ENCODE results near the gene STX18. TPM values are rescaled to one million over a fixed set of nuclear protein-coding genes. Genes with fewer than 3 reads are reported as not detected.

STX18 gene
- total and polyA plus RNA-seq, 2 of the 13 experiments (the other 11 are each of a cell fraction or from before 2014, with no cell fraction given): 23.9 to 37.1 TPM

DNA sequence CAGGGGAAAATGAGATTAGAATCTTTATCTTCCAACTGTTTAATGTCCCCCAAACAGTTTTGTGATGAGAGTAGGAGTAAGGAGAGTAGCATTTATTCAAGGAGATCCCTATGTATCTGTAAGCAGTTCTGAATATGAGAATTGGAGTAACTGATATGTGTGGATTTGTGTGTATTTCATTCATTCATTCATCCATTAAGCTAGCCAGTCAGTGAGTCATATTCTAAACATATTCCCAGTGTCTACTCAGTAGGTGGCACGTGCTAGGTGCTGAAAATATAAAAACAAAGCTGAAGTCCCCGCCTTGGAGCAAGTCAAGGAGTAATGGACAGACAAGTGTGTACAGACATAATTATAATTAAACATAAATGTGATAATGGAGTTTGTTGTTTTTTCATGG is 12.4 kb upstream of the STX18 start:
- Histone ChIP-seq H3K4me3 (replicated peaks in 1 of 3; ENCODE audit: insufficient read depth in 1 of 3, low read depth in 2 of 3, low read length in 3 of 3) (no peak overlapping the region), H3K4me2 (ENCODE audit: low read depth, low read length) (no peak overlapping the region), H4K20me1 (ENCODE audit: insufficient read depth, low read length) (no peaks in the 10 kb centered on the region), H3K79me2 (ENCODE audit: insufficient read depth, low read length) (no peaks in the 10 kb centered on the region), H3K27me3 (ENCODE audit: control insufficient read depth in 1 of 2, insufficient read depth in 2 of 2, low read length in 2 of 2) (no peaks in the 10 kb centered on the region), H3K4me1 (ENCODE audit: insufficient read depth, low read length) (peaks cover 39% of the 10 kb centered on the region), H3K9me3 (ENCODE audit: low read length) (no peaks in the 10 kb centered on the region), H3K27ac (ENCODE audit: extremely low read length, insufficient read depth, low read length) (no peak overlapping the region), H2AFZ (ENCODE audit: low read length) (no peak overlapping the region), H3K9ac (ENCODE audit: insufficient read depth, low read depth, low read length) (no peak overlapping the region), H3K36me3 (replicated peaks in 1 of 2; ENCODE audit: control insufficient read depth in 1 of 2, insufficient read depth in 2 of 2, low read length in 2 of 2) (peaks cover 2 to 11% of the 10 kb centered on the region in 2 experiments; a peak in 3 of 5 replicates)
- CTCF ChIA-PET (ENCODE audit: low intra/inter-chr PET ratio, low total read pairs): no interaction called here
- ATAC-seq (no peak), DNase-seq (ENCODE audit: low spot score) (no peak), FAIRE-seq (no peak)
- in situ Hi-C loops (cut with HindIII; ENCODE audit: extremely low pct_ligation_motif_present, low pct_unique_long_range_greater_than_20kb): no loop called here
- POLR2A ChIA-PET: no interaction called here
- intact Hi-C loops (cut with micrococcal nuclease; ENCODE audit: unreplicated experiment): no loop called here
- 98% methylated on average over 2 of the region's 2 CpGs for WGBS (ENCODE audit: low lambda C conversion rate)
- BruUV-seq (replicated peaks): no TSS peak
- TF ChIP-seq CBX5 (CRISPR knock-in tag; IDR thresholded peaks at IDR 0.05; ENCODE audit: borderline replicate concordance) (no peak), NAIF1 (CRISPR knock-in tag; IDR thresholded peaks at IDR 0.05; ENCODE audit: borderline replicate concordance) (no peak), ZBTB26 (CRISPR knock-in tag; IDR thresholded peaks at IDR 0.05; ENCODE audit: borderline replicate concordance) (no peak), KLF9 (CRISPR knock-in tag; IDR thresholded peaks at IDR 0.05; ENCODE audit: low read depth) (no peak), MEIS2 (CRISPR knock-in tag; IDR thresholded peaks at IDR 0.05) (no peak), IRX3 (CRISPR knock-in tag; IDR thresholded peaks at IDR 0.05; ENCODE audit: borderline replicate concordance, low read depth) (no peak), ZNF383 (CRISPR knock-in tag; IDR thresholded peaks at IDR 0.05; ENCODE audit: borderline replicate concordance) (no peak), GTF3A (CRISPR knock-in tag; conservative IDR thresholded peaks at IDR 0.05) (no peak), NFIC (IDR thresholded peaks at IDR 0.05; ENCODE audit: low read length) (no peak)
- TF ChIP-seq, protein P1, sequence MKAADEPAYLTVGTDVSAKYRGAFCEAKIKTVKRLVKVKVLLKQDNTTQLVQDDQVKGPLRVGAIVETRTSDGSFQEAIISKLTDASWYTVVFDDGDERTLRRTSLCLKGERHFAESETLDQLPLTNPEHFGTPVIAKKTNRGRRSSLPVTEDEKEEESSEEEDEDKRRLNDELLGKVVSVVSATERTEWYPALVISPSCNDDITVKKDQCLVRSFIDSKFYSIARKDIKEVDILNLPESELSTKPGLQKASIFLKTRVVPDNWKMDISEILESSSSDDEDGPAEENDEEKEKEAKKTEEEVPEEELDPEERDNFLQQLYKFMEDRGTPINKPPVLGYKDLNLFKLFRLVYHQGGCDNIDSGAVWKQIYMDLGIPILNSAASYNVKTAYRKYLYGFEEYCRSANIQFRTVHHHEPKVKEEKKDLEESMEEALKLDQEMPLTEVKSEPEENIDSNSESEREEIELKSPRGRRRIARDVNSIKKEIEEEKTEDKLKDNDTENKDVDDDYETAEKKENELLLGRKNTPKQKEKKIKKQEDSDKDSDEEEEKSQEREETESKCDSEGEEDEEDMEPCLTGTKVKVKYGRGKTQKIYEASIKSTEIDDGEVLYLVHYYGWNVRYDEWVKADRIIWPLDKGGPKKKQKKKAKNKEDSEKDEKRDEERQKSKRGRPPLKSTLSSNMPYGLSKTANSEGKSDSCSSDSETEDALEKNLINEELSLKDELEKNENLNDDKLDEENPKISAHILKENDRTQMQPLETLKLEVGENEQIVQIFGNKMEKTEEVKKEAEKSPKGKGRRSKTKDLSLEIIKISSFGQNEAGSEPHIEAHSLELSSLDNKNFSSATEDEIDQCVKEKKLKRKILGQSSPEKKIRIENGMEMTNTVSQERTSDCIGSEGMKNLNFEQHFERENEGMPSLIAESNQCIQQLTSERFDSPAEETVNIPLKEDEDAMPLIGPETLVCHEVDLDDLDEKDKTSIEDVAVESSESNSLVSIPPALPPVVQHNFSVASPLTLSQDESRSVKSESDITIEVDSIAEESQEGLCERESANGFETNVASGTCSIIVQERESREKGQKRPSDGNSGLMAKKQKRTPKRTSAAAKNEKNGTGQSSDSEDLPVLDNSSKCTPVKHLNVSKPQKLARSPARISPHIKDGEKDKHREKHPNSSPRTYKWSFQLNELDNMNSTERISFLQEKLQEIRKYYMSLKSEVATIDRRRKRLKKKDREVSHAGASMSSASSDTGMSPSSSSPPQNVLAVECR (CRISPR knock-in tag; IDR thresholded peaks at IDR 0.05; ENCODE audit: borderline replicate concordance): no peak

All from HepG2 (cell line).